GM19025 (cell line): ENCODE measurements around the gene FREM1.

Source experiments
- ATAC-seq: cut with Tn5 transposase; IDR thresholded peaks from one replicate; pipeline ENCODE4 v1.9.1; 2021; ENCODE audit warnings: mild to moderate bottlenecking, low read depth, moderate library complexity; ENCODE audit not compliant: unreplicated experiment

The FREM1 gene

GRCh38 chr9:14883310-14883944, 26.8 kb downstream of the FREM1 start:
- no peak for ATAC-seq

GRCh38 chr9:14882090-14882489, 28.1 kb downstream of the FREM1 start:
- ATAC-seq = no peak

- ATAC-seq = no peak
Measured at GRCh38 chr9:14881006-14881405, 29.2 kb downstream of the FREM1 start.

- ATAC-seq = no peak
Measured at GRCh38 chr9:14870090-14870489, 40.1 kb downstream of the FREM1 start.

GRCh38 chr9:14869671-14870070, 40.6 kb downstream of the FREM1 start:
- ATAC-seq = no peak

- ATAC-seq = no peak
Measured at GRCh38 chr9:14868772-14869583, 41.2 kb downstream of the FREM1 start.

- ATAC-seq = no peak
Measured at GRCh38 chr9:14868418-14868771, 41.8 kb downstream of the FREM1 start.

GRCh38 chr9:14866200-14866749, 44.0 kb downstream of the FREM1 start:
- ATAC-seq = no peak

- ATAC-seq = no peak
Measured at GRCh38 chr9:14864309-14864708, 45.9 kb downstream of the FREM1 start.

- no peak for ATAC-seq
Measured at GRCh38 chr9:14863402-14863801, 46.8 kb downstream of the FREM1 start.

- no peak for ATAC-seq
Measured at GRCh38 chr9:14857449-14858305, 52.6 kb downstream of the FREM1 start.

- no peak for ATAC-seq
Measured at GRCh38 chr9:14849851-14850250, 60.4 kb downstream of the FREM1 start.

GRCh38 chr9:14849296-14849695, 60.9 kb downstream of the FREM1 start:
- ATAC-seq = no peak

GRCh38 chr9:14846871-14847311, 63.3 kb downstream of the FREM1 start:
- peak; percentile 88 for ATAC-seq

- no peak for ATAC-seq
Measured at GRCh38 chr9:14843163-14843562, 67.1 kb downstream of the FREM1 start.

GRCh38 chr9:14842269-14842668, 68.0 kb downstream of the FREM1 start:
- no peak for ATAC-seq

GRCh38 chr9:14838701-14839100, 71.5 kb downstream of the FREM1 start:
- no peak for ATAC-seq

- no peak for ATAC-seq
Measured at GRCh38 chr9:14836885-14837284, 73.3 kb downstream of the FREM1 start.

GRCh38 chr9:14831661-14832060, 78.6 kb downstream of the FREM1 start:
- no peak for ATAC-seq

- no peak for ATAC-seq
Measured at GRCh38 chr9:14831074-14831473, 79.2 kb downstream of the FREM1 start.

- no peak for ATAC-seq
Measured at GRCh38 chr9:14830057-14830456, 80.2 kb downstream of the FREM1 start.
